Pancreas (tissue), 10 donors: ENCODE measurements around the gene CALHM6. TPM values are rescaled to one million over a fixed set of nuclear protein-coding genes. Genes with fewer than 3 reads are reported as not detected.

ENCODE experiments used
- ATAC-seq, 4 donors: fragments of 200-7000 bp; cut with Tn5 transposase; one replicate each; pipeline versions ENCODE4 v1.8.0 to v1.9.1; 2020; ENCODE audit warnings: mild to moderate bottlenecking in 4 of 4, moderate library complexity in 4 of 4
- DNase-seq, 6 donors: peaks; one replicate each; pipeline ENCODE4 v3.0.0-alpha.2; 2020
- FAIRE-seq: peaks from 2 replicates; lab custom pipeline; 2012; peaks lifted over from hg19 to GRCh38; lab: Jason Lieb, UNC
- H3K27ac ChIP-seq, 4 donors: fragments of 200-600 bp; sonication (generic); 1 replicate in 3 of 4; 2 replicates in 1 of 4; pipeline versions ENCODE4 v1.5.0 to v1.8.0; 2020
- H3K27me3 ChIP-seq, 4 donors: fragments of 200-600 bp; one replicate each; pipeline ENCODE4 v1.8.0; 2021
- H3K36me3 ChIP-seq, 3 donors: fragments of 200-600 bp; sonication (generic) in 1 of 3; one replicate each; pipeline versions ENCODE4 v1.5.0 to v1.8.0; 2020 to 2021
- H3K4me1 ChIP-seq, 3 donors: fragments of 200-600 bp; one replicate each; pipeline ENCODE4 v1.8.0; 2021
- H3K4me3 ChIP-seq, 4 donors: fragments of 200-600 bp; sonication (generic) in 2 of 4; one replicate each; pipeline versions ENCODE4 v1.5.0 to v1.8.0; 2020 to 2021
- H3K9me3 ChIP-seq, 4 donors: fragments of 200-600 bp; one replicate each; pipeline ENCODE4 v1.8.0; 2021
- CTCF ChIP-seq, 4 donors: fragments of 200-600 bp; sonication (generic) in 3 of 4; IDR thresholded peaks; one replicate each; pipeline versions ENCODE4 v1.5.0 to v1.8.0; 2021; ENCODE audit warnings: antibody characterized with exemption in 4 of 4
- WGBS, 2 donors: extraction: QIAGEN DNeasy Blood & Tissue Kit; methylation state at CpG; one replicate each; pipeline ENCODE4 v1.1.7; 2013; 5-methylcytosine and 5-hydroxymethylcytosine counted together
- intact Hi-C, 3 donors: fragments of 100-400 bp; cut with DNase I; formaldehyde crosslinking; loops; one replicate each; pipeline versions ENCODE4 v1.11.1 to v1.14.2; 2022
- polyA plus RNA-seq, 2 donors: library from polyadenylated mRNA; stranded (reverse); fragments of 200-250 nt; gene quantifications; one replicate each; pipeline ENCODE4 v1.2.3, GENCODE V29; 2013
- total RNA-seq, 6 donors: library from RNA; stranded (reverse); fragmentation: NEBNext Ultra II Directional in 4 of 6; extraction: Animal tissue kit (Norgen Biotek cat#: 25700) in 4 of 6; gene quantifications; one replicate each; pipeline versions ENCODE4 v1.2.1 to v1.2.4, GENCODE V29; 2021 to 2023
- donor health status: healthy with polysubstance abuse.
- donor health status: DM: no; HTN: no; CAD: no; lungs with moderate emphysema.
- donor health status: DM: no; HTN: no; CAD: no.
- donor health status: control.
- donor health status: control.
- donor health status: Bipolar disorder and iron deficiency.
- donor health status: DM: yes; HTN: yes; CAD: no.
- donor health status: DM: no; HTN: no; CAD: no.
- donor health status: DM: no; HTN: no; CAD: no.
- donor health status: DM: yes; HTN: yes; CAD: no.

The CALHM6 gene
- 1 to 10 TPM in 2 of 6 donors, under 1 TPM in 3, not detected in 1; 0.44 to 4.2 (median 0.98) TPM for total RNA-seq
- polyA plus RNA-seq: 1 to 10 TPM; 1.3 to 1.4 TPM

GRCh38 chr6:116461331-116461931, at the start of gene CALHM6:
Gene CALHM6 (plus strand): TSS chr6:116461375. CDS start chr6:116461930, 555 bp downstream.
- no peak for TF ChIP-seq CTCF (IDR thresholded peaks at IDR 0.05)
- H3K9me3 ChIP-seq: no peaks in the 10 kb centered on the region
- ATAC-seq: peak in 2 of 4 donors; percentile 15 to 26
- peak within 1 kb of the TSS; percentile 8 to 56 (median 26) for H3K4me3 ChIP-seq
- no peak for FAIRE-seq
- DNase-seq: no peak
- peak within 1 kb of the TSS in 1 of 4 donors; percentile 37 for H3K27ac ChIP-seq
- no peaks in the 10 kb centered on the region for H3K36me3 ChIP-seq
- peaks cover 0 to 11% (median 3%) of the 10 kb centered on the region in 4 donors for H3K27me3 ChIP-seq
- intact Hi-C loops: no loop called here
- WGBS, 2 donors: 44 to 47% methylated on average over 11 to 13 of the region's 13 CpGs
- peaks cover 0 to 3% (median 0%) of the 10 kb centered on the region in 3 donors for H3K4me1 ChIP-seq

DNA sequence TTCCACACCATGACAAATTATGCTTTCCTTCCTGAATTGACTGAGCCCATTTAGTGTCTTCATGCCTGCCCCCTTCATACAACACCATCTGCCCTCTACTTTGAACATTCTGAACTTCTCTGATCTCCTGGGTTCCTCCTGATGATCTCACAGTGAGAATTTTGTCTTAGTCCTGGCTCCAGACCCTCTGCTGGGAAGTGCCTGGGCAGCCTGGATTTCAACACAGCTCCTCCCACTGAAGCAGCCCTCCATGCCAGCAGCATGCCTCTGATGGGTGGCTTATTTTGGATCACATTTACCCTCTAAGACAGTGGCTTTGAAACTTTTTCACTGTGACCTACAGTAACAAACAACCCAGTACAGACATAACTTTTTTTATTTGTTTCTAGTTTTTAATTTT, 48.9 kb upstream of the CALHM6 start:
- FAIRE-seq: no peak
- Histone ChIP-seq H3K36me3 (no peaks in the 10 kb centered on the region), H3K4me3 (no peak overlapping the region), H3K9me3 (no peaks in the 10 kb centered on the region), H3K4me1 (peaks cover 0 to 5% (median 0%) of the 10 kb centered on the region in 3 donors), H3K27ac (no peak overlapping the region), H3K27me3 (no peaks in the 10 kb centered on the region)
- no peak for TF ChIP-seq CTCF (IDR thresholded peaks at IDR 0.05)
- no peak for DNase-seq
- intact Hi-C loops: no loop called here
- ATAC-seq: peak in 1 of 4 donors; percentile 35

GRCh38 chr6:116413357-116413756, 47.8 kb upstream of the CALHM6 start:
- no peaks in the 10 kb centered on the region for H3K9me3 ChIP-seq
- ATAC-seq (no peak), FAIRE-seq (no peak), DNase-seq (no peak)
- no peaks in the 10 kb centered on the region for H3K36me3 ChIP-seq
- TF ChIP-seq CTCF (IDR thresholded peaks at IDR 0.05): no peak
- 75 to 79% methylated on average over 1 of the region's 1 CpG for WGBS, 2 donors
- peaks cover 0 to 5% (median 0%) of the 10 kb centered on the region in 3 donors for H3K4me1 ChIP-seq
- intact Hi-C loops: no loop called here
- H3K27ac ChIP-seq: no peak overlapping the region
- H3K27me3 ChIP-seq: no peaks in the 10 kb centered on the region
- H3K4me3 ChIP-seq: no peak overlapping the region

GRCh38 chr6:116417661-116418060, 43.5 kb upstream of the CALHM6 start:
- Histone ChIP-seq H3K27ac (no peak overlapping the region), H3K36me3 (no peaks in the 10 kb centered on the region), H3K27me3 (no peaks in the 10 kb centered on the region), H3K4me1 (no peaks in the 10 kb centered on the region), H3K9me3 (no peaks in the 10 kb centered on the region), H3K4me3 (no peak overlapping the region)
- 74% methylated on average over 3 of the region's 3 CpGs for WGBS, 2 donors
- no peak for FAIRE-seq
- TF ChIP-seq CTCF (IDR thresholded peaks at IDR 0.05): no peak
- no peak for ATAC-seq
- intact Hi-C loops: no loop called here
- DNase-seq: no peak

- DNase-seq (no peak), FAIRE-seq (no peak), ATAC-seq (no peak)
- H3K4me3 ChIP-seq: no peak overlapping the region
- H3K9me3 ChIP-seq: no peaks in the 10 kb centered on the region
- no peaks in the 10 kb centered on the region for H3K36me3 ChIP-seq
- H3K4me1 ChIP-seq: no peaks in the 10 kb centered on the region
- no peak overlapping the region for H3K27ac ChIP-seq
- intact Hi-C loops: no loop called here
- no peaks in the 10 kb centered on the region for H3K27me3 ChIP-seq
- TF ChIP-seq CTCF (IDR thresholded peaks at IDR 0.05): no peak
- 77 to 82% methylated on average over 2 of the region's 2 CpGs for WGBS, 2 donors
Observed at GRCh38 chr6:116419069-116419786, 41.9 kb upstream of the CALHM6 start.
